Natural killer cell treated with Interleukin-12 subunit alpha and Interleukin-12 subunit beta and Interleukin-15 and Interleukin-18, amount 100 ng/mL, for 72 hours (primary cell): ENCODE results near the gene ADAMTS4. TPM values are rescaled to one million over a fixed set of nuclear protein-coding genes. Genes with fewer than 3 reads are reported as not detected.

Experiments used
- ATAC-seq, 2 donors: fragments of 150-1000 bp; cut with Tn5 transposase in 1 of 2; sonication (Bioruptor Pico), chemical (Tn5 transposase) in 1 of 2; 2 replicates each; pipeline ENCODE4 v1.10.0; 2021
- DNase-seq: peaks from one replicate; pipeline ENCODE4 v3.0.0; 2022; ENCODE audit warnings: low spot score
- H3K27ac Mint-ChIP-seq, 2 donors: 1 replicate in 1 of 2; 2 replicates in 1 of 2; pipeline ENCODE4 v1.8.0; 2022; ENCODE audit warnings: mixed read lengths in 2 of 2, mild to moderate bottlenecking in 1 of 2, moderate library complexity in 1 of 2
- H3K27me3 Mint-ChIP-seq, 2 donors: 1 replicate in 1 of 2; 2 replicates in 1 of 2; pipeline ENCODE4 v1.8.0; 2022; ENCODE audit warnings: mixed read lengths in 2 of 2
- H3K36me3 Mint-ChIP-seq: one replicate; pipeline ENCODE4 v1.8.0; 2022; ENCODE audit warnings: mixed read lengths
- H3K4me1 Mint-ChIP-seq, 2 donors: 1 replicate in 1 of 2; 2 replicates in 1 of 2; pipeline ENCODE4 v1.8.0; 2022; ENCODE audit warnings: low read depth in 2 of 2, mixed read lengths in 2 of 2, mild to moderate bottlenecking in 1 of 2
- H3K4me3 Mint-ChIP-seq: one replicate; pipeline ENCODE4 v1.8.0; 2022; ENCODE audit warnings: mixed read lengths
- H3K9me3 Mint-ChIP-seq: 2 replicates; pipeline ENCODE4 v1.8.0; 2022; ENCODE audit warnings: mixed read lengths
- total RNA-seq, 2 donors: library from RNA; stranded (reverse); gene quantifications; one replicate each; pipeline ENCODE4 v1.2.3, GENCODE V29; 2022

ADAMTS4 gene
- total RNA-seq, 2 donors from 2014 or later = 0.43 to 0.89 TPM

GRCh38 chr1:161196521-161197451 lies 2.1 kb downstream of the ADAMTS4 start:
- H3K9me3 Mint-ChIP-seq = no peaks in the 10 kb centered on the region
- no peaks in the 10 kb centered on the region for H3K36me3 Mint-ChIP-seq
- H3K27ac Mint-ChIP-seq = peak overlapping the region; percentile 78 to 82
- H3K4me3 Mint-ChIP-seq = peak overlapping the region; percentile 2
- H3K27me3 Mint-ChIP-seq = no peaks in the 10 kb centered on the region
- H3K4me1 Mint-ChIP-seq = peaks cover 62 to 75% of the 10 kb centered on the region in 2 donors
- DNase-seq (no peak), ATAC-seq (no peak)

GRCh38 chr1:161196111-161196510 lies 2.7 kb downstream of the ADAMTS4 start:
- H3K4me1 Mint-ChIP-seq = peaks cover 55 to 70% of the 10 kb centered on the region in 2 donors
- no peaks in the 10 kb centered on the region for H3K9me3 Mint-ChIP-seq
- no peaks in the 10 kb centered on the region for H3K27me3 Mint-ChIP-seq
- no peaks in the 10 kb centered on the region for H3K36me3 Mint-ChIP-seq
- peak overlapping the region; percentile 78 to 82 for H3K27ac Mint-ChIP-seq
- ATAC-seq = no peak
- DNase-seq = no peak
- peak overlapping the region; percentile 42 for H3K4me3 Mint-ChIP-seq

- Mint-ChIP-seq H3K27ac (peak overlapping the region; percentile 78 to 82), H3K4me1 (peaks cover 46 to 64% of the 10 kb centered on the region in 2 donors), H3K36me3 (no peaks in the 10 kb centered on the region), H3K27me3 (no peaks in the 10 kb centered on the region), H3K9me3 (no peaks in the 10 kb centered on the region), H3K4me3 (peak overlapping the region; percentile 42)
- DNase-seq (no peak), ATAC-seq (peak; percentile 51 to 62)
Measured at GRCh38 chr1:161195171-161195570, 3.7 kb downstream of the ADAMTS4 start.

DNA sequence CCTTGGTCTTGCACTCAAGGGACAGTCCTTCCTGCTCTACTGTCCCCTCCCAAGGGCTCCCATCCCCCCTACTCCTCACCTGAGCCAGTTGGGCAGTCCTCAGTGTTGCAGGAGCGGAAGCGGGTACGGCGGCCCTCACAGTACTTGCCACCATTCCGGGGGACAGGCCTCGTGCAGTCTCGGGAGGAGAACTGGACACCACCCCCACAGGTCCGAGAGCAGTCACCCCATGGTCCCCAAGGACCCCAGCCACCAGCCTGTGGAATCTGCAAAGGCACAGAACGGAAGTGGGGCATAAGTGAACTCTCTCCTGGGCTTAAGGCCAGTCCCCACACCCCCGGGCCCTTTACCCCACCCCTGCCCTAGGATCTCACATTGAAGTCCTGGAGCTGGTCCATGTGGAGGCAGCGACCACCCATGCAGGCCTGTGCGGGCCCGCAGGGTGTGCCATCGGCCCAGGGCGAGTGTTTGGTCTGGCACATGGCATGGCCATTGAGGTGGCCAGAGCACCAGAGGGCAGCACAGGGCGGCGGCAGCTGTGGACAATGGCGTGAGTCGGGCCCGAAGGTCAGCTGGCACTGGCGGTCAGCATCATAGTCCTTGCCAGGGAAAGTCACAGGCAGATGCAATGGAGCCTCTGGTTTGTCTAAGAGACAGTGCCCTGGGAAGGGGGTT lies 5.2 kb downstream of the ADAMTS4 start:
- Mint-ChIP-seq H3K36me3 (no peaks in the 10 kb centered on the region), H3K4me1 (peaks cover 32 to 58% of the 10 kb centered on the region in 2 donors), H3K27me3 (no peaks in the 10 kb centered on the region), H3K27ac (peak overlapping the region in 1 of 2 donors; percentile 82), H3K9me3 (no peaks in the 10 kb centered on the region), H3K4me3 (no peak overlapping the region)
- no peak for DNase-seq
- no peak for ATAC-seq

DNA sequence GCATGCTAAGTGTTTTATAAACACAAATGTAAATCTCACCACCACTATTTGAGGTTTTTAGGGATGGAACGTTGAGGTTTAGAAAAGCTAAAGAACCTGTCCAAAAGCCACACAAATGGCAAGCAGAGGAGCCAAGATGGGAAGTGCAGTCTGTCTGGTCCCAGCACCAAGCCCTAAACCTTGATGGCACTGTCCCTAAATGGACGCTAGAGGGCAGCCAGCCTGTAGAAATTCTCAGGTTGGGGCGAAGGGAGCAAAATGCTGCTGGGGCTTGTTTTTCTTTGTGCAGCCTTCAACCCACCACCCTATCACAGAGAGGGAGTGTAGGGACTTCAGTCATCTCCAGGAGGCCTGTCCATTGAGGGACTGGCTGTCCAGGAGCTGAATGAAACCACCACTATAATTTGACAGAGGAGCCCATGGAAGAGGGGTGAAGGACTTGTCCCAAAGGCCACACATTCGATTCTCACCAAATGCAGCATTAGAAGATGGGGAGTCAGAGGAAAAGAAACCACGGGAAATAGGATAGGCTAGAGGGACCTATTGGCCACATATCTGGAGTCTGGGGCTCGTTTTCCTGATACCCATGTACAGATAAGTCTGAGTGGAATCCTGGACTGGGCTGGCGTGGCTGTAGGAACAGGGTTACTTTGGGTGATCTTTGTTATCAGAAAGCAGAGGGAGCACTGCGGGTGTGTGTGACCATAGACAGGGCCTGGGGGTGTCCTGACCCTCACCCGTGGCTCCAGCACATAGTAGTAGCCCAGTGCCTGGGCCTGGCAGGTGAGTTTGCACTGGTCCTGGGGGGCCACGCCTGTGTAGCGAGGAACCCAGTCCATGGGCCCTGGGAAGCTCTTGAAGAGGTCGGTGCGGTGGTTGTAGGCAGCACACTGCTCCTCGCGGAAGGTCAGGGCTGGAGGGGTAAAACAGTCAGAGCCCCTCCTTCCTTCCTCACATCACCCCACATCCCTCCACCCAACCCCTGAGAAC lies 6.1 kb downstream of the ADAMTS4 start:
- Mint-ChIP-seq H3K4me1 (peaks cover 33 to 61% of the 10 kb centered on the region in 2 donors), H3K4me3 (no peak overlapping the region), H3K36me3 (no peaks in the 10 kb centered on the region), H3K27me3 (no peaks in the 10 kb centered on the region), H3K9me3 (no peaks in the 10 kb centered on the region), H3K27ac (peak overlapping the region; percentile 67 to 82)
- ATAC-seq = peak; percentile 76 to 78
- DNase-seq = peak; percentile 74

- DNase-seq = no peak
- no peak for ATAC-seq
- peaks cover 41 to 61% of the 10 kb centered on the region in 2 donors for H3K4me1 Mint-ChIP-seq
- H3K36me3 Mint-ChIP-seq = no peaks in the 10 kb centered on the region
- H3K27me3 Mint-ChIP-seq = no peaks in the 10 kb centered on the region
- H3K4me3 Mint-ChIP-seq = no peak overlapping the region
- H3K9me3 Mint-ChIP-seq = no peaks in the 10 kb centered on the region
- peak overlapping the region; percentile 67 to 82 for H3K27ac Mint-ChIP-seq
Measured at GRCh38 chr1:161191971-161192370, 6.9 kb downstream of the ADAMTS4 start.

GRCh38 chr1:161190962-161191521 lies 7.8 kb downstream of the ADAMTS4 start:
- H3K36me3 Mint-ChIP-seq = no peaks in the 10 kb centered on the region
- DNase-seq (no peak), ATAC-seq (no peak)
- H3K27ac Mint-ChIP-seq = peak overlapping the region in 1 of 2 donors; percentile 59
- H3K4me3 Mint-ChIP-seq = no peak overlapping the region
- H3K4me1 Mint-ChIP-seq = peaks cover 46 to 67% of the 10 kb centered on the region in 2 donors
- no peaks in the 10 kb centered on the region for H3K27me3 Mint-ChIP-seq
- no peaks in the 10 kb centered on the region for H3K9me3 Mint-ChIP-seq

- DNase-seq (no peak), ATAC-seq (no peak)
- H3K4me1 Mint-ChIP-seq = peaks cover 48 to 69% of the 10 kb centered on the region in 2 donors
- H3K9me3 Mint-ChIP-seq = no peaks in the 10 kb centered on the region
- peak overlapping the region; percentile 41 to 74 for H3K27ac Mint-ChIP-seq
- H3K27me3 Mint-ChIP-seq = no peaks in the 10 kb centered on the region
- no peaks in the 10 kb centered on the region for H3K36me3 Mint-ChIP-seq
- H3K4me3 Mint-ChIP-seq = no peak overlapping the region
Measured at GRCh38 chr1:161189036-161189435, 9.8 kb downstream of the ADAMTS4 start.

GRCh38 chr1:161188381-161188780 lies 10.5 kb downstream of the ADAMTS4 start:
- Mint-ChIP-seq H3K4me1 (peaks cover 53 to 70% of the 10 kb centered on the region in 2 donors), H3K36me3 (no peaks in the 10 kb centered on the region), H3K27me3 (no peaks in the 10 kb centered on the region), H3K9me3 (no peaks in the 10 kb centered on the region), H3K27ac (peak overlapping the region; percentile 41 to 74), H3K4me3 (no peak overlapping the region)
- ATAC-seq = no peak
- no peak for DNase-seq

- peak overlapping the region; percentile 91 to 98 for H3K27ac Mint-ChIP-seq
- no peaks in the 10 kb centered on the region for H3K27me3 Mint-ChIP-seq
- no peak for DNase-seq
- ATAC-seq = no peak
- peak overlapping the region; percentile 39 for H3K4me3 Mint-ChIP-seq
- peaks cover 55 to 66% of the 10 kb centered on the region in 2 donors for H3K4me1 Mint-ChIP-seq
- H3K36me3 Mint-ChIP-seq = no peaks in the 10 kb centered on the region
- no peaks in the 10 kb centered on the region for H3K9me3 Mint-ChIP-seq
Measured at GRCh38 chr1:161187311-161187710, 11.5 kb downstream of the ADAMTS4 start.

DNA sequence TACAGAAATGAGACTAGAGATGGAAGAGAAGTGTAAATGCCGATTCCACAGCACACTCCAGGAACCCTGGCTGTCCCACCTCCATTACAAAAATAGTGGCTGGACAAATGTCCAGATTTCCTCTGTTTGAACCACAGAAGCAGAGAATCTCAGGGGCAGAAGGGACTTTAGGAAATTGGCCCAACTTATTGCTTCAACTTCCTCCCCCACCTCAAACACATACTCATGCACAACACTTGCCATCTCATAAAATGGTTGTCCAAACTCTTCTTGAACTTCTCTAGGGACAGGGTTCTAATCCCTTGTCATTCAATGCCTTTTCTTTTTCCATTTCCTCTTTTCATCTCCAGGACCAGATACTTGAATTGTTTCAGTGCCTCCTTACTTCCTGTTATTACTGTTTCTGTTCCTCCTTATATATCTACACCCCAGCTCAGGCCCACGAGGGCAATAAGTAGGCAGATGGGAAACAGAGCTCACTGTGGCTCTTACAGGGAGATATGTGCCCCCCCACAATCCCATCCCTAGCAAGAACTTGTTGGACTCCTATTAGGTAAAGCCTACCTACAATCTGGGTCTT lies 13.0 kb downstream of the ADAMTS4 start:
- peak overlapping the region; percentile 91 to 98 for H3K27ac Mint-ChIP-seq
- H3K4me3 Mint-ChIP-seq = peak overlapping the region; percentile 85
- H3K27me3 Mint-ChIP-seq = no peaks in the 10 kb centered on the region
- H3K9me3 Mint-ChIP-seq = no peaks in the 10 kb centered on the region
- peaks cover 62 to 70% of the 10 kb centered on the region in 2 donors for H3K4me1 Mint-ChIP-seq
- ATAC-seq = peak; percentile 44 to 65
- H3K36me3 Mint-ChIP-seq = no peaks in the 10 kb centered on the region
- no peak for DNase-seq

DNA sequence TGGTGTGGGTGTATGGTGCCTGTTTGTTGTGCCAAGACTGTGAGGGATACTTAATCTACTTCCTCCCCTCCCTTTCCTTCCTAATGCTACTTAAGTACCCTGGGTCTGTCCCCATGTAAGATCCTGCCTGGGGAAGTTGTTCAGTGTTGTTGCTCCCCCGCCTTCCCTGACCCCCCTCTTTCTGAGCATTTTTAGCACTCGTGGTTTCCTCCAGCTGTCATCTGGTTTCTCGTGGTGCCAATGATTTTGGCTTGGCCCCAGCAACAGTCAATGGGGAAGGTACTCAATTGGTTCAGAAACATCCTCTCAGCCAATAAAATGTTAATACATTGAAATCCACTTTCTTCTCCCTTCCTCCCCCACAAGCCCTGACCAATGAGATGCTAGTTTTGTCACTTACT lies 13.6 kb downstream of the ADAMTS4 start:
- Mint-ChIP-seq H3K9me3 (no peaks in the 10 kb centered on the region), H3K27ac (peak overlapping the region; percentile 91 to 98), H3K27me3 (no peaks in the 10 kb centered on the region), H3K4me1 (peaks cover 67 to 72% of the 10 kb centered on the region in 2 donors), H3K4me3 (peak overlapping the region; percentile 85), H3K36me3 (no peaks in the 10 kb centered on the region)
- DNase-seq (peak; percentile 77), ATAC-seq (peak; percentile 82 to 84)
